H1 (cell line): ENCODE data around the gene UPF1. TPM values are rescaled to one million over a fixed set of nuclear protein-coding genes. Genes with fewer than 3 reads are reported as not detected.

ENCODE experiments used
- CTCF ChIA-PET: fragments of 300-600 bp; sonication (Branson Sonifier 250); formaldehyde crosslinking; loops from one replicate; lab custom pipeline; 2021; ENCODE audit not compliant: partially characterized antibody; lab: Charles Lee
- POLR2A ChIA-PET: fragments of 300-600 bp; sonication (Branson Sonifier 250); formaldehyde crosslinking; loops from one replicate; lab custom pipeline; 2021; ENCODE audit warnings: inconsistent platforms; ENCODE audit not compliant: partially characterized antibody; lab: Charles Lee
- DNase-seq, 2 experiments: peaks; one replicate each; pipeline versions ENCODE4 v3.0.0 to v3.0.0-alpha.2; 2010 to 2022; ENCODE audit warnings: low spot score in 2 of 2, low read depth in 1 of 2, mixed read lengths in 1 of 2
- FAIRE-seq: peaks from 2 replicates; lab custom pipeline; 2011; peaks lifted over from hg19 to GRCh38; lab: Jason Lieb, UNC
- H2AFZ ChIP-seq: 2 replicates; pipeline ENCODE4 v1.8.1; 2012; ENCODE audit warnings: low read length, inconsistent platforms
- H2AK5ac ChIP-seq: 2 replicates; pipeline ENCODE4 v1.6.1; 2013; ENCODE audit warnings: low read depth, low read length
- H2BK120ac ChIP-seq: replicated peaks from 2 replicates; pipeline ENCODE3; 2013; ENCODE audit warnings: low read depth, low read length, inconsistent platforms
- H2BK12ac ChIP-seq: 2 replicates; pipeline ENCODE4 v1.6.1; 2013; ENCODE audit warnings: low read depth, low read length
- H2BK15ac ChIP-seq: 2 replicates; pipeline ENCODE4 v1.6.1; 2013; ENCODE audit warnings: low read length
- H2BK20ac ChIP-seq: 2 replicates; pipeline ENCODE4 v1.6.1; 2013; ENCODE audit warnings: low read length
- H2BK5ac ChIP-seq: 2 replicates; pipeline ENCODE4 v1.6.1; 2013; ENCODE audit warnings: low read depth, low read length
- H3K14ac ChIP-seq: 2 replicates; pipeline ENCODE4 v1.6.1; 2013; ENCODE audit warnings: inconsistent platforms; ENCODE audit not compliant: insufficient read length
- H3K18ac ChIP-seq: 2 replicates; pipeline ENCODE4 v1.6.1; 2013; ENCODE audit warnings: low read length; ENCODE audit errors: extremely low read depth
- H3K23ac ChIP-seq: 2 replicates; pipeline ENCODE4 v1.6.1; 2013; ENCODE audit warnings: inconsistent platforms; ENCODE audit not compliant: insufficient read length
- H3K23me2 ChIP-seq: 2 replicates; pipeline ENCODE4 v1.6.1; 2013; ENCODE audit warnings: low read depth, low read length
- H3K27ac ChIP-seq: 2 replicates; pipeline ENCODE4 v1.6.1; 2011; ENCODE audit warnings: low read depth, low read length, inconsistent platforms
- H3K27me3 ChIP-seq, 4 experiments: replicated peaks in 1 of 4; 1 replicate in 1 of 4; 2 replicates in 3 of 4; pipeline versions ENCODE4 v1.6.1 to v1.8.1; 2011 to 2013; ENCODE audit warnings: low read length in 3 of 4, mild to moderate bottlenecking in 3 of 4, inconsistent platforms in 2 of 4, mixed read lengths in 2 of 4, moderate library complexity in 1 of 4; ENCODE audit not compliant: control insufficient read depth in 3 of 4, insufficient read depth in 3 of 4; ENCODE audit errors: extremely low read depth in 1 of 4
- H3K36me3 ChIP-seq, 4 experiments: 2 replicates each; pipeline versions ENCODE4 v1.6.1 to v1.8.1; 2011 to 2013; ENCODE audit warnings: mild to moderate bottlenecking in 4 of 4, low read length in 3 of 4, moderate library complexity in 2 of 4, control low read depth in 1 of 4, inconsistent platforms in 1 of 4; ENCODE audit not compliant: insufficient read depth in 4 of 4, control insufficient read depth in 2 of 4
- H3K4ac ChIP-seq: replicated peaks from 2 replicates; pipeline ENCODE3; 2013; ENCODE audit warnings: low read length, low read depth, mixed read lengths, inconsistent platforms; ENCODE audit not compliant: insufficient read length
- H3K4me1 ChIP-seq, 4 experiments: replicated peaks in 1 of 4; 1 replicate in 1 of 4; 2 replicates in 3 of 4; pipeline versions ENCODE4 v1.6.1 to v1.8.1; 2011 to 2013; ENCODE audit warnings: low read length in 3 of 4, inconsistent platforms in 2 of 4, mixed read lengths in 1 of 4; ENCODE audit not compliant: insufficient read depth in 4 of 4, control insufficient read depth in 3 of 4
- H3K4me2 ChIP-seq, 2 experiments: 2 replicates each; pipeline versions ENCODE4 v1.6.1 to v1.8.1; 2011 to 2013; ENCODE audit warnings: low read depth in 2 of 2, low read length in 2 of 2, control low read depth in 1 of 2, inconsistent platforms in 1 of 2, mild to moderate bottlenecking in 1 of 2; ENCODE audit not compliant: insufficient read depth in 1 of 2
- H3K4me3 ChIP-seq, 4 experiments: fragments of 200-600, 300-600 bp in 1 of 4; sonication (generic), shearing (Covaris generic), sonication (Bioruptor Twin) in 1 of 4; 2 replicates each; pipeline versions ENCODE4 v1.5.1 to v1.8.1; 2011 to 2016; ENCODE audit warnings: low read length in 4 of 4, low read depth in 3 of 4, control low read depth in 2 of 4, inconsistent platforms in 2 of 4, mild to moderate bottlenecking in 2 of 4, mixed read lengths in 1 of 4, moderate library complexity in 1 of 4; ENCODE audit not compliant: insufficient read depth in 2 of 4; ENCODE audit errors: extremely low read depth in 1 of 4
- H3K56ac ChIP-seq: replicated peaks from 2 replicates; pipeline ENCODE3; 2013; ENCODE audit warnings: low read depth, mild to moderate bottlenecking, mixed read lengths, low read length, inconsistent platforms; ENCODE audit not compliant: insufficient read length
- H3K79me1 ChIP-seq: 2 replicates; pipeline ENCODE4 v1.6.1; 2013; ENCODE audit warnings: low read depth, low read length, control low read depth
- H3K79me2 ChIP-seq, 2 experiments: 2 replicates each; pipeline versions ENCODE4 v1.6.1 to v1.8.1; 2012 to 2013; ENCODE audit warnings: low read length in 2 of 2, mild to moderate bottlenecking in 2 of 2, inconsistent platforms in 1 of 2; ENCODE audit not compliant: insufficient read depth in 2 of 2, control insufficient read depth in 1 of 2
- H3K9ac ChIP-seq, 4 experiments: replicated peaks in 1 of 4; 1 replicate in 1 of 4; 2 replicates in 3 of 4; pipeline versions ENCODE4 v1.6.1 to v1.8.1; 2011 to 2013; ENCODE audit warnings: low read depth in 3 of 4, low read length in 3 of 4, control low read depth in 2 of 4, mild to moderate bottlenecking in 2 of 4, moderate library complexity in 2 of 4, inconsistent platforms in 1 of 4; ENCODE audit errors: extremely low read depth in 1 of 4
- H3K9me3 ChIP-seq, 2 experiments: 2 replicates each; pipeline versions ENCODE4 v1.6.1 to v1.8.1; 2012 to 2013; ENCODE audit warnings: mild to moderate bottlenecking in 2 of 2, moderate library complexity in 2 of 2, control low read depth in 1 of 2, inconsistent platforms in 1 of 2, low read depth in 1 of 2, low read length in 1 of 2, mixed read lengths in 1 of 2; ENCODE audit not compliant: insufficient read depth in 2 of 2
- H4K20me1 ChIP-seq, 2 experiments: replicated peaks in 1 of 2; 2 replicates each; pipeline versions ENCODE3 to v1.8.1; 2011 to 2013; ENCODE audit warnings: inconsistent platforms in 2 of 2, low read length in 2 of 2, mild to moderate bottlenecking in 1 of 2; ENCODE audit not compliant: insufficient read depth in 2 of 2, control insufficient read depth in 1 of 2
- H4K5ac ChIP-seq: 2 replicates; pipeline ENCODE4 v1.6.1; 2013; ENCODE audit warnings: low read length, low read depth, mixed read lengths, inconsistent platforms; ENCODE audit not compliant: insufficient read length
- H4K8ac ChIP-seq: 2 replicates; pipeline ENCODE4 v1.8.0; 2013; ENCODE audit warnings: mild to moderate bottlenecking, moderate library complexity, low read length, inconsistent platforms; ENCODE audit not compliant: insufficient read depth; ENCODE audit errors: extremely low read depth
- H4K91ac ChIP-seq: replicated peaks from 2 replicates; pipeline ENCODE3; 2013; ENCODE audit warnings: low read length, mixed read lengths, inconsistent platforms; ENCODE audit not compliant: insufficient read length
- HDAC6 ChIP-seq: IDR thresholded peaks from one replicate; pipeline ENCODE4 v1.7.1; 2012; ENCODE audit warnings: low read depth, mild to moderate bottlenecking, inconsistent platforms, low read length, moderate library complexity
- WGBS, 2 experiments: shearing (Covaris generic) in 1 of 2; methylation state at CpG; one replicate each; pipeline versions ENCODE4 v1.1.6 to v1.1.7; 2013 to 2015; ENCODE audit warnings: low lambda C conversion rate in 2 of 2, mixed read lengths in 2 of 2, inconsistent platforms in 1 of 2, low coverage in 1 of 2, missing lambda C conversion rate in 1 of 2; ENCODE audit not compliant: insufficient replicate concordance in 2 of 2, insufficient coverage in 1 of 2, insufficient read length in 1 of 2; ENCODE audit errors: extremely low coverage in 1 of 2, missing lambda C conversion rate in 1 of 2; 5-methylcytosine and 5-hydroxymethylcytosine counted together
- polyA plus RNA-seq, 7 experiments: library from polyadenylated mRNA; depleted of rRNA in 3 of 7; stranded (reverse) in 5 of 7; unstranded in 2 of 7; fragments of >200 nt in 5 of 7; fragments of 200-250 nt in 2 of 7; gene quantifications; 1 replicate in 5 of 7; 2 replicates in 1 of 7; 4 replicates in 1 of 7; pipeline versions ENCODE4 v1.2.1 to v1.2.3, GENCODE V29; 2011 to 2013; ENCODE audit warnings: missing spikeins in 2 of 7, mixed read lengths in 2 of 7
- total RNA-seq: library from RNA; stranded (reverse); fragmentation: NEBNext Ultra II Directional; extraction: Animal tissue kit (Norgen Biotek cat#: 25700); gene quantifications from 2 replicates; pipeline ENCODE4 v1.2.1, GENCODE V29; 2021
- TF ChIP-seq, protein P1 (sequence below): IDR thresholded peaks from 2 replicates; pipeline ENCODE4 v1.6.1; 2011; ENCODE audit warnings: low read length, improper control_type of control experiment

Gene UPF1
- total and polyA plus RNA-seq, 2 of the 8 experiments (the other 6 are each of a cell fraction or from before 2014, with no cell fraction given) = 46.4 to 62.0 TPM

GRCh38 chr19:18849838-18850400, 18.2 kb downstream of the UPF1 start:
- FAIRE-seq = no peak
- Histone ChIP-seq H3K9ac (no peak overlapping the region), H3K36me3 (peaks cover 26 to 45% (median 40%) of the 10 kb centered on the region in 4 experiments)

More at GRCh38 chr19:18849838-18850400, 18.2 kb downstream of the UPF1 start:
- Histone ChIP-seq H3K27me3 (no peaks in the 10 kb centered on the region), H3K23me2 (no peaks in the 10 kb centered on the region), H2BK120ac (no peak overlapping the region), H4K8ac (no peak overlapping the region), H3K9me3 (no peaks in the 10 kb centered on the region), H4K91ac (no peak overlapping the region), H3K56ac (no peak overlapping the region), H3K14ac (no peak overlapping the region), H3K4me2 (no peak overlapping the region), H2BK15ac (no peak overlapping the region), H4K20me1 (peaks cover 34 to 43% of the 10 kb centered on the region in 2 experiments), H2BK5ac (no peak overlapping the region; the same call in 1 of the 2 replicates), H3K18ac (no peak overlapping the region), H2AFZ (no peak overlapping the region), H2BK20ac (no peak overlapping the region), H3K4ac (no peak overlapping the region), H3K4me3 (no peak overlapping the region), H3K27ac (no peak overlapping the region), H3K79me1 (peaks cover 8% of the 10 kb centered on the region; the same call in 1 of the 2 replicates), H3K23ac (no peak overlapping the region), H3K4me1 (no peaks in the 10 kb centered on the region), H2BK12ac (no peak overlapping the region), H2AK5ac (no peak overlapping the region), H4K5ac (no peak overlapping the region), H3K79me2 (peaks cover 0 to 36% of the 10 kb centered on the region in 2 experiments; a peak in 2 of 4 replicates)
- WGBS, 2 experiments = 93% methylated on average over 15 of the region's 16 CpGs; no CpG with 5 or more reads in 1 of the 2 experiments
- DNase-seq = no peak
- POLR2A ChIA-PET = no interaction called here
- no peak for TF ChIP-seq HDAC6
- TF ChIP-seq, protein P1, sequence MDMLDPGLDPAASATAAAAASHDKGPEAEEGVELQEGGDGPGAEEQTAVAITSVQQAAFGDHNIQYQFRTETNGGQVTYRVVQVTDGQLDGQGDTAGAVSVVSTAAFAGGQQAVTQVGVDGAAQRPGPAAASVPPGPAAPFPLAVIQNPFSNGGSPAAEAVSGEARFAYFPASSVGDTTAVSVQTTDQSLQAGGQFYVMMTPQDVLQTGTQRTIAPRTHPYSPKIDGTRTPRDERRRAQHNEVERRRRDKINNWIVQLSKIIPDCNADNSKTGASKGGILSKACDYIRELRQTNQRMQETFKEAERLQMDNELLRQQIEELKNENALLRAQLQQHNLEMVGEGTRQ = no peak
- CTCF ChIA-PET = interaction anchor here (1.0 to 19.5 kb wide), 4 partner anchors 11 to 150 kb away, joined by 4 to 247 read pairs (median 106); partner anchors contain the start of gene UPF1
